Activated CD4-positive, alpha-beta T cell treated with anti-CD3 and anti-CD28 coated beads, Interleukin-2, amount 50 U/mL, for 16 hours (primary cell): ENCODE measurements around the gene KRTAP5-10.
"Not testable (repeated sequence)": the region's sequence is repeated elsewhere in the genome, so short reads cannot be mapped to it uniquely, and the experiment has no call there.

Source experiments
- DNase-seq: peaks from one replicate; pipeline ENCODE4 v3.0.0-alpha.2; 2020

Gene KRTAP5-10

DNA sequence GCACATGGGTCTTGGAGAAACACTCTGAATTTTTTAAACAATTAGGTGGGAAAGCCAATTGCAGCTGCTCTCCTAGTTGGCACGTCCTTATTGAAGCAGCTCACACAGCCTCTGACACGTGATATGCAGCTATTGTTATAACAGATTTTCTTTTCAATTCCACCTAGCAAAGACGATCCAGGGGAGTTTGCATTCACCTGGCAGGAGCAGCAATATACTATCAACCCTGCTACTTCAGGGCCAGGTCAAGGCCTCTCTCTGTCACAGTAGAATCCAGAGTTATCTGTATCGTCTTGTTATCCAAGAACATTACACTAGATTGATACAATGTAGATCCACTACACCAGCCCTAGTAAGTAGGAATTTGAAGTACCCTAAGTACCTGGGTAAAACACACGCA, 9.1 kb downstream of the KRTAP5-10 start:
- DNase-seq, result no peak

- DNase-seq, result no peak
Observed at GRCh38 chr11:71575723-71576424, 10.5 kb downstream of the KRTAP5-10 start.

- DNase-seq, result not testable (repeated sequence)
Observed at GRCh38 chr11:71576688-71577465, 11.5 kb downstream of the KRTAP5-10 start.

DNA sequence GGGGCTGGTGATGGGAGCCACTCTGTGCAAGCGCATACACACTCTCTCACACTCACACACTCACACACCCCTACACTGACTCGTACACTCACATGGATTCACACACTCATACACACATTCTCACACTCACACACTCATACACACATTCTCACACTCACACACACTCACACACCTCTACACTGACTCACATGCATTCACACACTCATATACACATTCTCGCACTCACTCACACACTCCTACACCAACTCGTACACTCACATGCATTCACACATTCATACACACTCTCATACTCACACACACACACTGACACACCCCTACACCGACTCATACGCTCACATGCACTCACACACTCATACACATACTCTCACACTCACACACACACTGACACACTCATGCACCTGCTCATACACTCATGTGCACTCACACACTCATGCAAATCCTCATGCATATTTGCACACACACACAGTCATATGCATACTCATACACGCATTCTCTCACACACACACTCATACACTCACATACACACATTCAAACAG, 12.2 kb downstream of the KRTAP5-10 start:
- no peak for DNase-seq

DNA sequence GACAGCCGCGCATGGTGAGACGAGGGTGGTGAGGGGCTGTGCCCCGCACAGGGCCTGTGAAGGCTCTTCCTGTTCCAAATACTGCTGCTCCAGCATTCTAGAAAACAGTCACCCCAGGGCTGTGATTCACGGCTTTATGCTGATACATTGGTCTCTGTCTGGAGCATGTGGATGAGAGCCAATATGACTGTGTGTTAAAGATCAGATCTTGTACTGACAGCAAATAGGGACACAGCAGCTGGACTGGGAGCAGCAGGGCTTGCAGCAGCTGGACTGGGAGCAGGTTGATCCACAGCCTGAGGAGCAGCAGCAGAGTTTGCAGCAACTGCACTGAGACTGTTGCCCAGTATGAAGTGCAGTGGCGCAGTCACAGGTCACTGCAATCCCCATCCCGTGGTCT, 14.2 kb downstream of the KRTAP5-10 start:
- DNase-seq, result not testable (repeated sequence)

DNA sequence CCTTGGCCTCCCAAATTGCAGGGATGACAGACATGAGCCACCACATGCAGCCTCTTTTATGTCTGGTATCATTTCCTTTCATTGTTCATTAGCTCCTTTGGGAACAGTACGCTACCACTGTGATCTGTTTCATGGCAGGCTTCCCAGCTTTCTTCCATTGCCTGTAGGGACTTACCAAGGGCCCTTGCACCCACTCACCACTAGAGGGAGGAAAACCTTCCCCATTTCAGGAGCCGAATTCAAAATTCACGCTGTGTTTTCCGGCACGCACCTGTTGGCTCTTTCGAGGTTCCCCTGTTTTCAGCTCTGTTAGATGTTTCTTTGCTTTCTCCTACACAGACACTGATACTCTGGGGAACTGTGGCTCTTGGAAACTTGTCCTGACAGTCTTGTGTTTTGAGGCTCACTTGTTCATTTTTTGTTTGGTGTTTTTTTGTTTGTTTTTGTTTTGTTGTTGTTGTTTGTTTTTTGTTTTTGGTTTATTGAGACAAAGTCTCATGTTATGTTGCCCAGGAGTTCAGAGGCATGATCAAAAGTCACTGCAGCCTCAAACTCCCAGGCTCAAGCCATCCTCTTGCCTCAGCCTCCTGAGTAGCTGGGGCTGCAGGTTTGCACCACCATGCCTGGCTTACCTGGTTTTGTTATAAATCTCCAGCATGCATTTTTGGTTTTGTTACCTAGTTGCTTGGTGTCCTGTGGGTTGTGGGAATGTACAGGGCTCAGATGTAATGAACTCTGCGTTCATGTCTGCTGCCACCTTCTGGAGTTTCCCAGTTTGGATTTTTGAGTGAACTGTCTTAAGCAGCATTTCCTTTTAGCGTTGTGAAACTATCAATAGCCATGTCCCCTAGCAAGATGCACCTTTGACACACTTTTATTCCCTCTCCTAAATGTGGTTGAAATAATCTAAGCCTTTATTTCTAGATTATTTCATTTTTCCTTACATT, 15.0 kb downstream of the KRTAP5-10 start:
- peak; percentile 21 for DNase-seq

DNA sequence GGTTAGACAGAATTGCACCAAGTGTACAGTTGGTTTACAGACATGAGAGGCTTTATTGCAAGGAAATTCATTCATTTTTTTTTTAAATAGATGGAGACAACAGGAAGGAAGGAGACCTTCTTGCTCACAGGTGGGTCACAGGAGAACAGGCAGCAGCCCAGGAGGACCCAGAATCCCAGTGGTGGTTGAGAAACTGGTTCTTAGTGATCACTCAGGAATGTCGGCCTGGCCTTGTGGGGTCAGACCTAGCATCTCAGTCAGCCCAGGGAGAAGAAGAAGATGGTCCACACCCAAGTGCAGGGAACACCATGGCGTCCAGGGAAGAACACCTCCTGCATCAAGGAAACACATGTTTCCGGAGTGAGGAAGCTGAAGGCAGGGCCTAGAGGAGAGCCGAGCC, 16.5 kb downstream of the KRTAP5-10 start:
- DNase-seq, result no peak

DNA sequence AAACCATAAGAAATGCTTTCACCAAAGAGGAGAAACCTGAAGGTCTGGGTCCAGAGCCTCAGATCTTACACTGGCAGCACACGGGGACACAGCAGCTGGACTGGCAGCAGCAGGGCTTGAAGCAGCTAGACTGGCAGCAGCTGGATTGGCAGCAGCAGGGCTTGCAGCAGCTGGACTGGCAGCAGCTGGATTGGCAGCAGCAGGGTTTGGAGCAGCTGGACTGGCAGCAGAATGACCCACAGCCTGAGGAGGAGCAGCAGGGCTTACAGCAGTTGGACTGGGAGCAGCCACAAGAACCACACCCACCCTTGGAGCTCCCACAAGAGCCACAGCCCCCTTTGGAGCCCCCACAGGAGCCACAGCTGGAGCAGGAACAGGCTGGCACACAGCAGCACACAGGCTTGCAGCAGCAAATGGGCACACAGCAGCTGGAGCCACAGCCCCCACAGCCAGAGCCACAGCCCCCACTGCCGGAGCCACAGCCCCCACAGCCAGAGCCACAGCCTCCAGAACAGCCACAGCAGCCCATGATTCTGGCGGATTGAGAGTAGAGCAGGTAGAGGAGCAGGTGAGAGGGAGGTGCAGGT, 17.0 kb downstream of the KRTAP5-10 start, which contains the start of gene KRTAP5-11:
Gene KRTAP5-11 (minus strand): TSS at position 567 of the 587 bp plus-strand sequence. CDS start 38 bp downstream, at position 529.
- DNase-seq, result no peak

- DNase-seq, result not testable (repeated sequence)
Observed at GRCh38 chr11:71582969-71583368, 17.6 kb downstream of the KRTAP5-10 start.

- DNase-seq, result not testable (repeated sequence)
Observed at GRCh38 chr11:71585673-71586072, 20.3 kb downstream of the KRTAP5-10 start.

DNA sequence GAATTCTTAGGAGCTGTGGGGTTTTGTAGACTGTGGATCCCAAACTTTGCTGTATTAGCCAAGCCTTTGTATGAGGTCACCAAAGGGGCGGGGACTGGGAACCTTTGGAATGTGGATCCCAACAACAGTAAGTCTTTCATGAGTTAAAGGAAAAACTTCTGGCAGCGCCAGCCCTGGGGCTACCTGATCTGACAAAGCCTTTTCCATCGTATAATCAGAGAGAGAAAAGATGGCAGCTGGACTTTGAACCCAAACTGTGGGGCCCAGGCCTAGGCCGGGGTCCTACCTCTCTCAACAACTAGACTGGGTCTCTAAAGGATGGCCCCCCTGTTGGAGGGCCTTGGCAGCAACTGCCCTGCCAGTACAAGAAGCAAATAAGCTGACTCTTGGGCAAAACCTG, 23.0 kb downstream of the KRTAP5-10 start:
- DNase-seq, result not testable (repeated sequence)

DNA sequence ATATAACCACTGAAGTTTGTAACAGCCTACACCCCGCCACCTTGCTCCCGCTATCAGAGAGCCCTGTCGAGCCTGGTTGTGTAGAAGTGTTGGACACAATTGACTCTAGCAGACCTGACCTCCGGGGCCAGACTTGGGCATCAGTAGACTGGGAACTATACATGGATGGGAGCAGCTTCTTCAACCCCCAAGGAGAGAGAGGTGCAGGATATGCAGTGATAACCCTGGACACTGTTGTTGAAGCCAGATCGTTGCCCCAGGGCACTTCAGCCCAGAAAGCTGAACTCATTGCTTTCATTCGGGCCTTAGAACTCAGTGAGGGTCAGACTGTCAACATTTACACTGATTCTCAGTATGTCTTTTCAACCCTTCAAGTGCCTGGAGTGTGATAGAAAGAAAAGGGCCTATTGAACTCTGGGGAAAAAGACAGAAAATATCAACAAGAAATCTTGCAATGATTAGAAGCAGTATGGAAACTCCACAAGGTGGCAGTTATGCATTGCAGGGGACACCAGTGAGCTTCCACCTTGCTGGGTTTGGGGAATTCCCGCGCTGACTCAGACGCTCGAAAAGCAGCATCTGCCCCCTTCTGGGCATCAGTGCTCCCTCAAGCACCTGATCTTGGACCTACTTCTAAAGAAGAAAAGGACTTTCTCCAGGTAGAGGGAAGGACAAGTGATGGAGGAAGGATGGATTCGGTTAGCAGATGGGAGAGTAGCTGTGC, 23.6 kb downstream of the KRTAP5-10 start:
- DNase-seq, result peak; percentile 76

DNA sequence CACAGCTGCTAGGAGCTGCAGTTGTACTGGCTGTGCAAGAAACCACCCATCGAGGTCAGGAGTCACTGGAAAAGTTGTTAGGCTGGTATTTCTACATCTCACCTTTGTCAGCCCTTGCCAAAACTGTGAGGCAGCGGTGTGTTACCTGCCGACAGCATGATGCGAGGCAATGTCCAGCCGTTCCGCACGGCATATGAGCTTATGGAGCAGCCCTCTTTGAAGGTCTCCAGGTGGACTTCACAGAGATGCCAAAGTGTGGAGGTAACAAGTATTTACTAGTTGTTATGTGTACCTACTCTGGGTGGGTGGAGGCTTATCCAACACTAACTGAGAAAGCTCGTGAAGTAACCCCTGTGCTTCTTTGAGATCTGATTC, 24.2 kb downstream of the KRTAP5-10 start:
- not testable (repeated sequence) for DNase-seq

DNA sequence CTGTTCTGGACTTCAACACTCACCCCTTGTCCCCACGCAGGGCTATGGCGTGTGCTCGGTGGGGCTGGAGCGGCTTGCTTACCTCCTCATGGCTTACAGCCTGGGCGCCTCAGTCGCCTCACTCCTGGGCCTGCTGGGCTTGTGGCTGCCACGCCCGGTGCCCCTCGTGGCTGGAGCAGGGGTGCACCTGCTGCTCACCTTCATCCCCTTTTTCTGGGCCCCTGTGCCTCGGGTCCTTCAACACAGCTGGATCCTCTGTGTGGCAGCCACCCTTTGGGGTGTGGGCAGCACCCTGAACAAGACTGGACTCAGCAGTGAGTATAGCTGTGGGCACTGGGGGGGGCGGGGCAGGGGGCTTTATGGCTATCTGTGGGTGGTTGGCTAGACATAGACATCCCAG, 37.9 kb downstream of the KRTAP5-10 start:
- DNase-seq, result not testable (repeated sequence)

DNA sequence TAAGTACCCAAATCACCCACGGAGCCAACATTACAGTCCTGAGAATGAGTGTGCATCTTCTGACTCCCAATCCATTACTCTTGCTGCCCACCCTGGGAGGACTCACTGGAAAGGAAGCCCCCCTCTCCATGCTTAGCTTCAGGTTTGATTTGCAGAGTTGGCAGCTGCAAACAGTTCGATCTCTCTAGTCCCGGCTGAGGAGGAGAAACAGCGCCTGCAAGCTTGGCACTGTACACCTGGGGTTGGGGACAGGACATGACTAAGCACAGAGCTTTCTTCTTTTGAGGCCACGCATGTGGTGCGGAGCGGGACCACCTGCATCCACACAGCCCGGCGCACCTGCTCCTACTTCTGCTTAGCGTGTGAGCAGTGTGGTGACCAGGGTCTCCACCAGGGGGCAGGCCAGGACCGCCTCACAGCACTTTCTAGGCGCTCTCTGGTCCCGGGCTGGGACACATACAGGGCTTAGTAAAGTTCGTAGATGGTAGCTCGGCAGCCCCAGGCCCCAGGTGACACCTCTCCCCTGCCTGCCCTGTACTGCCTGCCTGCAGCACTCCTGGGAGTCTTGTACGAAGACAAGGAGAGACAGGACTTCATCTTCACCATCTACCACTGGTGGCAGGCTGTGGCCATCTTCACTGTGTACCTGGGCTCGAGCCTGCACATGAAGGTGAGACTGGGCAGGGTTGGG, 39.6 kb downstream of the KRTAP5-10 start:
- peak; percentile 33 for DNase-seq

DNA sequence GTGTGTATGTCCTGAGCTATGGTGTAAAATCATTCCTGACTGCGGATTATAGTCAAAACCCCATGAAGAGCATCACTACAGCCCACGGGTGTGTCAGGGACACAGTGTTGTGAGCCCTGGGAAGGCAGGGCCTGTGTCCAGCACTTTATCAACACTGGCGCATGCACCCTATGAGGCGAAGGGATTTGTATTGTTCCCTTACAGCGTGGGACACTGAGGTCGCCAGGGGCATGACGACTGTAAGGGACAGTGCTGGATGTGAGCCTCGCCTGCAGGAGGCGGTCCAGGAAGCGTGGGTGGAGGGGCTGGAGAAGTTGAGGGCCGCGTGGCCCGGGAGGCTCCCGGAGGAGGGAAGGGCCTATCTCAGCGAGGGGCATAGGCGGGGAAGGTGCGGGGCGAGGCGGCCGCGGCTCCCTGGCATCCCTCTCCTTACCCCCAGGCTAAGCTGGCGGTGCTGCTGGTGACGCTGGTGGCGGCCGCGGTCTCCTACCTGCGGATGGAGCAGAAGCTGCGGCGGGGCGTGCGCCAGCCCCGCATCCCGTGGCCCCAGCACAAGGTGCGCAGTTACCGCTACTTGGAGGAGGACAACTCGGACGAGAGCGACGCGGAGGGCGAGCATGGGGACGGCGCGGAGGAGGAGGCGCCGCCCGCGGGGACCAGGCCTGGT, 41.6 kb downstream of the KRTAP5-10 start:
- not testable (repeated sequence) for DNase-seq

DNA sequence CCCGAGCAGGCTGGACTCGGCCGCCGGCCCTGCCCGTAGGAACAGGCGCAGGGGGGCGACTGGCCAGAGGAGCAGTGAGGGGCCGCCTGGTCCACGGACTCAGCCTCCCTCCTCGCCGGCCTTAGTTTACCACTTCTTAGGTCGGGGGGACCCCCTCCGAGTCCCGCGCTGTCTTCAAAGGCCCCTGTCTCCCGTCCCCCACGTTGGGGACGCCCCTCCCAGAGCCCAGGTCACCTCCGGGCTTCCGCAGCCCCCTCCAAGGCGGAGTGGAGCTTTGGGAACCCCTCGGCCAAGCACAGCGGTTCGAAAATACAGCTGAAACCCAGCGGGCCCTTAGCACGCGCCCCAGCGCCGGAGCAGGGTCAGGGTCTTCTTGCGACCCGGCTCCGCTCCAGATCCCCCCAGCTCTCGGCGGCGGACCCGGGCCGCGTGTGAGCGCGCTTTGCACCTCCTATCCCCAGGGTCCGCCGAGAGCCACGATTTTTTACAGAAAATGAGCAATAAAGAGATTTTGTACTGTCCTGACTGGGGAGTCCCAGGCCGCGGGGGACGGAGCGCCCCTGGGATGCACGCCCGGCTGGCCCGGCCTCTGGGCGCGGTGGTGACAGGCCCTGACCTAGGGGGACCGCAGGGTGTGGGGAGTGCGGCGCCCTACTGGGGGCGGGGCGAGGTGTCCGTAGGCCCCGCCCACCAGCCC, 42.3 kb downstream of the KRTAP5-10 start:
- not testable (repeated sequence) for DNase-seq

DNA sequence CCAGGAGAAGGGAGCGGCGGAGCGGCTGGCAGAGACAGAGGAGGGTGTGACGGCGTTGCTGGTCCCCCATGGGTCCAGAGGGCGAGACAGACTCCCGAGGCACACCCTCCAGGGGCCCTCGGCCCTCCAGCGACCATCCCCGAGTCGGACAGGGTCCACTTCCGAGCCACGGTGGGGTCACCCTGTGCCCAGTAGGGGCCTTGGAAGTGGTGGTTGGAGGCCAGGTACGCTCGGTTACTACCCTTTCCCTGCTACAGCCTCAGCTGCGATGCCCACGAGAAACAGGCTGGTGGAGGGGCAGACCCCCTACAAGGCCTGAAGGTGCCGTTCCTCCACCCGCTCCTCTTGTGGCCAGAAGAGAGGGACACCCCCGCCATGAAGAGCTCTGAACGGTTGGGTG, 42.9 kb downstream of the KRTAP5-10 start:
- not testable (repeated sequence) for DNase-seq

DNA sequence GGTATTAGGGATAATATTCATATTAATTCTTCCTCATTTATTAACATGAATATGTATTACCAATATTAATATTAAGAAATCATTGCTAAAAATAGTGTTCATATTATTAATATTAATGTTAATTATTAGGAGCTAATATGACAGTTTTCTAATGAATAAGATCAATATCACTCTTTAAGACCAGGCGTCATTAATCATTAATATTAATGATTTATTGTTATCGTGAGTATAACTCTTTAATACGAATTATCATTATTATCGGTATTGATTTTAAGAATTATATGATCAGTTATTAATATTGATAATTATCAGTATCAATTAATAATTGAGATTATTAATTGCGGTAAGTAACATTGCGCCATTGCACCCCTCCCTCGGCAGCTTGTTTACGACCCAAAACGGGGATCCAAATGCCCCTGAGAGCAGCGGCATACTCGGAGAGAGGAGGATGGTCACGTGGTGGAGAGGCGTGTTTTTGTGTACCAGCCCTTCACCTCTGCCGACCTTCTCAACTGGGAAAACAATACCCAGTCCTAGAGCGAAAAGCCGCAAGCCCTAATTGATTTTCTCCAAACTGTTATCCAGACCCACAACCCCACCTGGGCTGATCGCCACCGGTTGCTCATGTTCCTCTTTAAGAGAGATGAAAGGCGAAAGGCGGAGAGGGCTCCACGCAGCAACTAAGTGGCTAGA, 46.0 kb downstream of the KRTAP5-10 start:
- DNase-seq, result not testable (repeated sequence)
